NCI-H2081 (cell line): ENCODE measurements around the gene HLX.
A peak's percentile ranks its signal among the peaks of the same experiment; 100 is the strongest.

ENCODE experiments used
- DNase-seq, 2 experiments: peaks; one replicate each; lab custom pipeline; 2025; lab: John Stamatoyannopoulos, UW

HLX gene, protein sequence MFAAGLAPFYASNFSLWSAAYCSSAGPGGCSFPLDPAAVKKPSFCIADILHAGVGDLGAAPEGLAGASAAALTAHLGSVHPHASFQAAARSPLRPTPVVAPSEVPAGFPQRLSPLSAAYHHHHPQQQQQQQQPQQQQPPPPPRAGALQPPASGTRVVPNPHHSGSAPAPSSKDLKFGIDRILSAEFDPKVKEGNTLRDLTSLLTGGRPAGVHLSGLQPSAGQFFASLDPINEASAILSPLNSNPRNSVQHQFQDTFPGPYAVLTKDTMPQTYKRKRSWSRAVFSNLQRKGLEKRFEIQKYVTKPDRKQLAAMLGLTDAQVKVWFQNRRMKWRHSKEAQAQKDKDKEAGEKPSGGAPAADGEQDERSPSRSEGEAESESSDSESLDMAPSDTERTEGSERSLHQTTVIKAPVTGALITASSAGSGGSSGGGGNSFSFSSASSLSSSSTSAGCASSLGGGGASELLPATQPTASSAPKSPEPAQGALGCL

DNA sequence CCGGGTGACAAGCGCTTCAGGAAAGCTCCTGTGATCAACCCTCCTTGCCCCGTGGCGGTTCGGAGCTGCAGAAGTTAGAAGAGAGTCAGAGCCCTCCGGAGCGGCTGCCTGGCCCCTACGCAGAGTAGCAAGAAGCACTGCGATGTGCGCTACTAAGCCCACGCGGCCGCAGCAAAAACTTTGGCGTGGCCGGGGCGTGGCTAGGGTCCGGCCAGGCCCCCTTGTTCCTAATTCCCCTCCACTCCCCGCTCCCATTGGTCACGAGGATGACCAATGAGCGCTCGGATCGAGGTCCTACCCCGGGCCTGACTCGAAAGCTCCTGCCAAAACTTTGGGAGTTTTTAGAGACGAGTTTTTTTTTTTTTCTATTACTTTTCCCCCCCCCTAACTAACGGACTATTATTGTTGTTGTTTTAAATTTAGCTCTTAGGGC, at the start of gene HLX:
Gene HLX (plus strand): TSS at position 368 of the 433 bp plus-strand sequence. CDS start 415 bp downstream, outside the sequence.
- DNase-seq, result no peak

DNA sequence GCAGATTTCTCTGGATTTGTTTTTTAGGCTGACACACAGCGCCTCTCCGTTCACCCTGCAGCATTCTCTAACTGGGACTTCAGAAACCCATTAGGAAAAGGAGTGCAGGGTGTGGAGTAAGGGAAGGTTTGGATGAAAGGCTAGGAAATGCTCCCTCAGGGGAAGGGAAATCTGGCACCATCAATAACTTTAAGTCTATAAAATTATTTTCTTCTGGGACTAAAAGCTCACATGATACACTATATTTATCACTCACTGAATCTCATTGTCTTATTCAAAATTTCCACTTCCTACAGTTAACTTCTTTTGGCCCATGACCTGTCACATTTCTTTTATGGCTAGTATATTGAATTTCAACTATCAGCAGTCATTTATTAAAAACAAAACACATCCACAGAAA, 45.8 kb upstream of the HLX start:
- DNase-seq, result no peak

DNA sequence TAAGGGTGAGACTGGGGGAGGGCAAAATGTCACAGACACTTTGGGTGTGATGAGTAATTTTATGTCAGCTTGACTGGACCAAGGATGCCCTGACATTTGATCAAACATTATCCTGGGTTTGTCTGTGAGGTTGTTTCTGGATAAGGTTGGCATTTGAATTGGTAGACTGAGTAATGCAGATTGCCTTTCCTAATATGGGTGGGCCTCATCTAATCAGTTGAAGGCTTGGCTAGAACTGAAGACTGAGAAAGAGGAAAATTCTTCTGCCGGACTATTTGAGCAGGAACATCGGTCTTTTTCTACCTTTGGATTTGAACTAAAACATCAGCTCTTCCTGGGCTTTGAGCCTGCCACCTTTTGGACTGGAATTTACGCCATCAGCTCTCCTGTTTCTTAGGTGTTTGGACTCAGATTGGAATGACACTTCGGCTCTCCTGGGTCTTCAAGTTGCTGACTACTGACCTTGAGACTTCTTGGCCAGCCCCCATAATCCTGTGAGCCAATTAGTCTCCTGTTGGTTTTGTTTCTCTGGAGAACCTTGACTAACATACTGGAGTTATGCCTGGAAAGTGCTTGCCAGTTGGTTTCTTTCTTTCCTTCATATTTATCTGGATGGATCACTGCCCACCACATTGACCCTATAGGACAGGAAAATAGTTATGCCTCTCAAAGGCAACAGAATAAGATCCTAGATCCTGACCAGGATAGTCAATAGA, 44.9 kb upstream of the HLX start:
- DNase-seq, result no peak

DNA sequence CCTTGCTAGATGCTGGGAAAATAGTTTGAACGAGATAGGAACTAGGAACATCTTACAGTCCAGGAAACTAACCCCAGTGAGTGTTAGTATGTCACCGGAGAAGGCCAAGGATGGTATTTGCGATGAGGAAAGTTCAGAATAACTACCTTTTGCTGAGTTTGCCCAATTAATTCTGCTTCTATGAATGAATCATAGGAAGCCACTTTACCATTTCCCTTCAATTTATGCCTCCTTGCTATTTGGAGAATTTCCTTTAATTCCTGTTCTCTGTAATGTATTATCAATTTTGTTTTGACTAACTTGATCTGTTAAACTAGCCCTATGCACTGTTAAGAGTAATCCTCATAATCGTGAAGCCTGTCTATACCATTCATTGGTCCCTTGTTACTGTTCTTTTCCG, 40.7 kb upstream of the HLX start:
- DNase-seq, result no peak

DNA sequence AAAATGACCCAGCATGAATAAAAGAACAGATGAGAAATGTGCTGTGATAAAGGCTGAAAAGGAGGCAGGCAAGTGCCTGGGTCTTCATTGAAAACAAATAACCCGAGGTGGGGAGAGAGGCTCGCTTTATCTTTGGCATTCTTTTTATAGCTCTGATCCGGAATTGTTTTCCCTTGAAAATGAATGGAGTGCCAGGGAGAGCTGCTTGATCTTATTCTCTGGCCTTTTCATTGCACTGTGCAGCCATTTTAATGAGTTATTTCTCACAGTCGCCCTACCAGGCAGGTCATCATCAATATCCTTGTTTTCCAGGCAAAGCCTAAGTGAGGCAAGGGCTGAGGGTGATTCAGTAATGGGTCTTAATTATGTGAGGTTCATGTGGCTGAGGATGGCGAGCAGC, 39.8 kb upstream of the HLX start:
- DNase-seq, result no peak

DNA sequence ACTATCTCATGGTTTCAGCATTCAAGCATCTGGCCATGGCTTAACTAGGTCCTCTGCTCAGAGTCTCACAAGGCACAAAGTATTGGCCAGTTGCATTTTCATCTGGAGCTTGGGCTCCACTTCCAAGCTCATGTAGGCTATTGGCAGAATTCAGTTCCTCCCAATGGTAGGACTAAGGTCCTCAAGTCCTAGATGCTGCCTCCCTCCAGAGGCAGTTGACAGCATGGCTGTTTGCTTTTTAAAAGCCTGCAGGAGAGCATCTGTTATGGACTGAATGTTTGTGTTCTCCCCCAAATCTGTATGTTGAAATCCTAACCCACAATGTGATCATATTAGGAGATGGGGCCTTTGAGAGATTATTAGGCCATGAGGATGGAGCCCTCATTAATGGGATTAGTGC, 38.0 kb upstream of the HLX start:
- no peak for DNase-seq

DNA sequence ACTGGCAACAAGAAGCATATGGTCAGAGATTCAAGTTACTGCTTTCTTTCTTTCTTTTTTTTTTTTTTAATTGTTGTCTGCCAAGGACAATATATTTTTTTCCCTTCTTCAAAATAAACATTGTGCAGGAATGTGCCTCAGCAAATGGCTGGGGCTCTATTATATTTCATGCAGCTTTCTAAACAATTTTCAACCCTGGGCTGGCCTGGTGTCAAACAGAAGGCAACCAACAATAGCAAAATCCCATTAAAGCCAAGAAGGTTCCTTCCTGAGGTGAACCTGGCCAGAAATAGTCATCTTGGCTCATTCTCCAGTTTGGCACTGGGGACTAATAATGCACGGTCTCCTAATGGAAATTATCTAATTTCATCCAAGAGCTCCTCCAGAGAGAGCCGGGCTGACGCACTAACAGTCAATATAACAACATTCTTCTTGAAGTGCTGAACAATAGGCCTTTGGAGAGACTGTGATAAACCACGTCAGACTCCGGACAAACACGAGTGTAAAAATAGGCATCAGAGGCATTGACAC, 35.7 kb upstream of the HLX start:
- no peak for DNase-seq

DNA sequence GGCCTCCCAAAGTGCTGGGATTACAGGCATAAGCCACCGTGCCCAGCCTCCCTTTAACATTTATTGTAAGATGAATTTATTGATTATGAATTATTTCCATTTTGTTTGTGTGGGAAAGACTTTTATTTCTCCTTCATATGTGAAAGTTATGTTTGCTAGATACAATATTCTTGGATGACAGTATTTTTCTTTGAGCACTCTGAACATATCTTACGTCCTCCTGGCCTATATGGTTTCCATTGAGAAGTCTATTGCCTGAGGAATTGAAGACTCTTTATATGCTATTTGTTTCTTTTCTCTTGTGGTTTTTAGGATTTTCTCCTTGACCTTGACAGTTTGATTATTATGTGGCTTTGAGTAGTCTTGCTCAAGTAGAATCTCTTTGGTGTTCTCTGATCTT, 26.8 kb upstream of the HLX start:
- DNase-seq, result no peak

DNA sequence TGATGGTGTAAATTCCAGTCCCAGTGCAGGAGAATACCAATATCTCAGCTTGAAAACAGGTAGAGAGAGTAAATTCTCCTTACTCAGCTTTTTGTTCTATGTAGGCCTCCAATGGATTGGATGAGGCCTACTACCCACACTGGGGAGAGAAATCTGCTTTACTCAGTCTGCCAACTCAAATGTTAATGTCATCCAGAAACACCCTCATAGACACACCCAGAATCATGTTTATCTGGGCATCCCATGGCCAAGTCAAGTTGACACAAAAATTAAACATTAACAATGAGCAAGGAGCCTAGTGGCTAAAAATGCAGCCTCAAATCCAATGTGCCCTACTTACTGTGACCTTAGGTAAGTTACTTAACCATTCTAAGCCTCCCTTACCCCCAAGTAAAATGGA, 6.9 kb upstream of the HLX start:
- DNase-seq, result no peak

DNA sequence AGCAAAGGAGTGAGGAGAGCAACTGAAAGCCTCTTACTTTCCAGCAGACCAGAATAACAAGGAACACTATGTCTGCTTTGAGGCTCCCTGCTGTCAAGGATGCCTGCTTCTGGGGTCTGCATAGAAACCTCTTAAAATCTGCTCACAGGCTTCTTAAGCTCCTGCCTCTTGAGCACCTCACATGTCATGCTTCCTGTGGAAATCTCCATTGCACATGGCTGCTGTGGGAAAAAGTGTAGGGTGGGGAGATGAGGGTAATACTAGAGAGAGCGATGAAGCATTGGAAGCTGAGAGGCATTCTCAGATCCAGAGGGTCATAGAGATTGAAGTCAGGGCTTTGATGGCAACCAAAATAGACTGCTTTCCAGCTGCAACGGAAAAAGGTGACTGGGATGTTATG, 6.2 kb upstream of the HLX start:
- no peak for DNase-seq

DNA sequence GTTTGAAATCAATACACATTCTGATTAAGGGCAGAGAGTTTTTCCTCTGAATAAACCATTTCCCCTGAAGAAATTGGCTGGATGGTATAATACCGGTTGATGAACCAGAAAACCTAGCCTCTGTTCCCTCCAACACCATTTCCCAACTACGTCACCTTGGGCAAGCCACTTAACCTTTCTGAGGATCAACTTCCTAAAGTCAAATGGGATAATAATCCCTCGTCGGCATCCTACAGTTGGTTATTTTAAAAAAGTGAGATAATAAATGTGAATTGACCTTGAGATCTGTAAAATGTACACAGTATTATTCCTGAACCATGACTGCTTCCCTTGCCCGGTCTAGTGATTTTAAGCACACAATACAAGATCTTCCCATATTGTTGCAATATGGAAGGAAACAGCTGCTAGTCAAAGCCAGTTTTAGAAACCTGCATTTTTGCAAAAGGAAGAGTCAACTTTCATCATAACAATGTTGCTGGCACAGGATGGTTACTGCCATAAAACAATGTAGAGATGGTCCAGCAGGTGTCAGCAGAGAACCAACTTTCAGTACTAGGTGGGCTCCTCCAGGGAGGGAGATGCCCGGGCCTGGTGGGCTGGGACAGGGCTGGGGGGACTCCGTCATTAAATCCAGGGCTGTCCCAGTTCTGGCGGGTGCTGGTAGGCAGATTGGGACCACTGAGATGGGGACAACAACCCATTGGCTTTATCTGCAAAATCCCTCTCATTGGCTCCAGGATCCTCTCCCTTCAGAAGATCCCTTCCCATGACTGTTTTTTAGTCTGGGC, 5.2 kb upstream of the HLX start:
- DNase-seq, result peak; percentile 11 to 36

DNA sequence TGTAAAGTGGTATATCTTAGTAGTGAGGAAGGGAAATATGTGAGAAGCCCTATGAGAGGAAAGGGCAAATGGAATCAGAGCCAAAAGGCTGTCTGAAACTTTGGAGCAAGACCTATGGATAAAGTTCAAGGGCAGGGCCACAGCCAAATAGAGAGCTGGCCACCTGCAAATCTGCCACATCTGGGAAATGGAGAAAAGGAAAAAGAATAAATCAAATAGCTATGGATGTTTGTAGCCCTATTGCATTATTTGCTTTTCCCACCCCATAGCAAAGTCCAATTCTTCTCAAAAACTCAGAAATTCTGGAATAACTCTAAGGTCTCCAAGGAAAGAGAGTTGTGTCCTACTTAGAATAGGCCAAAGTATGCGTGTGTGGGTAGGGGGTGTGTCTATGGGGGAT, 4.0 kb upstream of the HLX start:
- no peak for DNase-seq

DNA sequence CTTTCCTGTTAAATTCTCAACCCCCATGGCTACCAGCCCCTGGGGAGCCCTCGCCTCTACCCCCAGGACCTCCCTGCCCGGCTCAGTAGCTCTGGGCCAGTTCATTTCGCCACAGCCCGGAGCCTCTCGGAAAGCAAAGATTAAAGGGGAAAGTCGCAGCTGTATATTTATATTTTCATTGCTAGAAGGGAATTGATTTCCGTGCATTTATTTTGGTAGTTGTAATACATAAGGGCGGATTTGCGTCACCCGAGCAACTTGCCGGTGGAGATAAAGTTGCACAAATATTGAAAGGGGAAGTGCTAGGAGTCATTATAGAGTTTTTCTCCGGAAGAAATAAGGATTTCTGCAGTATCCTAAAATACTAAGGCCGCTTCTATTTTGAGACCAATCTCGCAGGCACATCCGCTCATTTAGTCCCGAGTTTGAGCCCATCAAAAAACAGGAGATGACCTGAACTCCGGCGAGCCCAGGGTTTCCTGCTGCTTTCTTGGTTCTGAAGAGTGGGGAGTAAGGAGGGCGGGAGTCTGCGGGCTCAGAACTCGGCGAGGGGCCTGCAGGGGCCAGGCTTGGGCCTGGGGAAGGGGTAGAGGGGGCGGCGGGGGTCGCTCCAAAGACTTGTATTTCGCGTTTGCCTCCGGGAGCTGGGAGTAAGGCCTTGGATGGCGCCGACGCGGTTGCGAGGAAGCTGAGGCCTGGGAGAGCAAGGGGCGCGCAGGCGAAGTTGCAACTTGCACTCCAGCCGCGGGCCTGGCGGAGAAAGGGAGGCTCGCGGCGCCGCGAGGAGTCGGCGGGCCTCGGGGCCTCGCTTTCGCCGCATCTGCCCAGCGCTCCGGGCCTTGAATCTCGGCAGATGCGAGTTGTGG, 2.5 kb upstream of the HLX start:
- no peak for DNase-seq

DNA sequence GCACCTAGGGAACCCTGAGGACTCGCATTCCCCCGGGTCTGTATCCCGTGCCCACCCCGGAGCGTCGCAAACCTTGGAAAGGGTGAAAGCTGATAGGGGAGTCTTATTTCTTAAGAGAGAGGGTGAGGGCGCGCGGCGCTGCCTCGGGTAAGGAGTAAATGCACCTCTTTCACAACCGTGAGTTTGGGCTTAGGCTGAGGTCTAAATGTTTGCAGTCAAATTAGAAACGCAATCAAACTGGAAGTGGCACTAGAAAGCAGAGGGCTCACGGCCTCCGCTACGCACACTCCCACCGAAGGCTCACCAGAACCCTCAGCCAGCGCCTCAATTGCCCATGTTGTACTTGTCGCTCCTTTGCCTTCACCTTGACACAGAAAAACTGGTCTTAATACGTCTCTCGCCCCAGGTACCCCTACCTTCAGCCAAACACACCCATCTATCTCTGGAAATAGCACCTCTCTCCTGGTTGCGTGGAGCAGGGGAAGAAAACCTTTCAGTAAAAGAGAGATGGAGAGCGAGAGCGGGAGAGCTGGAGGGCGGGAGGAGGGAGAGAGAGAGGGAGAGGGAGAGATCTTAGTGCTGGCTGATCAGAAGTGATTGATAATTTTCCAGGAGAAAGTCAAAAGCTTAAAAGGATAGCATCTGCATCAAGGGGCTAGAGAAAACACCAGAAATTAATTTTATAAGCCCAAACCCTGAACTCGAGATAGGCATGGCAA, 1.7 kb upstream of the HLX start:
- DNase-seq, result no peak

DNA sequence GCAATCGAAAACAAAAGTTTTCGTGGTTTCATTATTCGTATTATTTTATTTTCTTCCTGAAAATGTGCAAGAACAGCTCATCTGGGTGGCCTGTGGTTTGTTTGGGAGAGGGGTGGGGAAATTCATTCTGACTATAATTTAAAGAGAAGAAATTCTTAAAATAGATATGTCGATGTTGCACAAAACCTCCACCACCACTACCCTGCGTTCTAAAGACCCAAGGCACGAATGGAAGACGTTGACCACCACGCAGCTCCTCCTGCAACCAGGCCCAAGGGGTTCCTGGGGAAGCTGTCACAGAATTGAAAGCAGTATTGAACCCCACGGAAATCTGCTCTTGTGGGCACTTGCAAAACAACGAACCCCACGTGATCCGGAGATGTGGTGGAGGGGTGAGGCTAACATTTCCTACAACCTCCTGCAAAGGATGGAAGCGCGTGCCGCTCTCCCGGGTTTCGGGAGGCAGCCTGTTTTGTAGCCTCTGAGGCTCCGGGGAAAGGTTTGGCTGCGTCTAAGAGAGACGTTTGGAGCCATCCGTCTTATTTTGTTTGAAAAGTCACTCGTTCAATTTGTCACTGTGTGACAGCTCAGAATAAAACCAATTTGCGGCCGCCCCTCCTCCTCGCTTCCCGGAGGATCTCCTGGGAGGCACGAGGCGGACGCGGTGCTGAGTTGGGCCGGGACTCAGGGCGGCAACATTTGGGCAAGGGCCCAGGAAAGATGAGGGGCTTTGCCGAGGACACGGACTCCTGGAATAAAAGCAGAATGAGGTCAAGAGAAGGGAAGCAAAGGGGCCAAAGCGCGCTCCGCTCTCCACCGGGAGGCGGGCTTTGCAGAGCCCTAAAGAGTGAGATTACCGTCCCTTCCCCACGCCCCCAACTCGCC, 810 bp upstream of the HLX start:
- DNase-seq, result no peak

DNA sequence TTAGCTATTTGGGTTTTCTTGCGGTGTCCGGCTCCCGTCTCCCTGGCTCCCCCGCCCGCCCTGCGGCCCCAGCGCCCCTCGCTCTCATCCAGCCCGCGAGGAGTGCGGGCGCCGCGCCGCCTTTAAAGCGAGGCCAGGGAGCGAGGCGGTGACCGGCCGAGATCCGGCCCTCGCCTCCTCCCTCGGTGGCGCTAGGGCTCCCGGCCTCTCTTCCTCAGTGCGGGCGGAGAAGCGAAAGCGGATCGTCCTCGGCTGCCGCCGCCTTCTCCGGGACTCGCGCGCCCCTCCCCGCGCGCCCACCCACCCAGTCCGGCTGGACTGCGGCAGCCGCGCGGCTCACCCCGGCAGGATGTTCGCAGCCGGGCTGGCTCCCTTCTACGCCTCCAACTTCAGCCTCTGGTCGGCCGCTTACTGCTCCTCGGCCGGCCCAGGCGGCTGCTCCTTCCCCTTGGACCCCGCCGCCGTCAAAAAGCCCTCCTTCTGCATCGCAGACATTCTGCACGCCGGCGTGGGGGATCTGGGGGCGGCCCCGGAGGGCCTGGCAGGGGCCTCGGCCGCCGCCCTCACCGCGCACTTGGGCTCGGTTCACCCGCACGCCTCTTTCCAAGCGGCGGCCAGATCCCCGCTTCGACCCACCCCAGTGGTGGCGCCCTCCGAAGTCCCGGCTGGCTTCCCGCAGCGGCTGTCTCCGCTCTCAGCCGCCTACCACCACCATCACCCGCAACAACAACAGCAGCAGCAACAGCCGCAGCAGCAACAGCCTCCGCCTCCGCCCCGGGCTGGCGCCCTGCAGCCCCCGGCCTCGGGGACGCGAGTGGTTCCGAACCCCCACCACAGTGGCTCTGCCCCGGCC, 492 bp downstream of the HLX start:
- DNase-seq, result peak; percentile 23 to 41

DNA sequence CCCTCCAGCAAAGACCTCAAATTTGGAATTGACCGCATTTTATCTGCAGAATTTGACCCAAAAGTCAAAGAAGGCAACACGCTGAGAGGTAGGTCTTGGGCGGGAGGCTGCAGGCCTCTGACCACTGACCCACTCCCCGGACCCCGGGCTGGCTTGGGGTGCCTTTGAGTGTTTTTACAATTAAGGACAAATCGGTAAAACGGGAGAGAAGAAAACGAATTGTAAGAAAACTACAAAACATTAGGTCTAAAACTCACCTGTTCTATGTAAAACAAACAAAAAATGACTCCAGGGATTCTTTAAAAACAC, 1.1 kb downstream of the HLX start:
- no peak for DNase-seq

DNA sequence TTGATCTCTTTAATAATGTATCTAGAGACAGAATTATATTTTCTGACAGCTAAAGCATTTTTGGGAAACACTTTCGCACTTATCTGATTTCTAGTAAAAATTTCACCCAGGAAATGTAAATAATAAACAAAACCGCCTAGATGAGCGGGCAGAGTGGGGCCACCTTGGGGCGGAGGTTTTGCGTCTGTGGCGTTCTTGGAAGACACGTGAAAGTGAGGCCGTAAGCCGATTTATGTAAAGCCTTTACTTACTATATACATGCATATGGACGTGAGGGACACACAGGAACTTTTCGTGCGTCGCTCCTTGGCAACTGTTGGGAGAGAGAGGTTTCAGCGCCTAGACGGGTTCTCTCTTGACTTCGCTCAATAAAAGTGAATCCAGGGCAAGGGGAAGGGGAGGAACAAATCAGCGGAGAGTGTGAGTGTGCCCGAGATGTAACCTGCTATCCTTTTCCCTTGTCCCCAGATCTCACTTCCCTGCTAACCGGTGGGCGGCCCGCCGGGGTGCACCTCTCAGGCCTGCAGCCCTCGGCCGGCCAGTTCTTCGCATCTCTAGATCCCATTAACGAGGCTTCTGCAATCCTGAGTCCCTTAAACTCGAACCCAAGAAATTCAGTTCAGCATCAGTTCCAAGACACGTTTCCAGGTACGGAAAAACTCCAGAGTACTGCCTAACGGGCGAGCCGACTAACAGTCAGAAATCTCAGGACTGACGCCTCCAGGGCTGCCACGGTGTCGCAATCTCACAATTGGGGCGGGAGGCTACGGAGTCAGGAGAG, 1.7 kb downstream of the HLX start:
- no peak for DNase-seq
